ENCODE results near the gene LRRTM1. TPM values are rescaled to one million over a fixed set of nuclear protein-coding genes. Genes with fewer than 3 reads are reported as not detected.

The LRRTM1 gene
- total and polyA plus RNA-seq, 4 donors, result 0.08 to 0.77 TPM; not detected in 2

GRCh38 chr2:80302314-80303005, 2.1 kb downstream of the LRRTM1 start:
- 5 to 11% methylated on average over 50 of the region's 50 CpGs for WGBS, 2 donors
- TF ChIP-seq CTCF (IDR thresholded peaks at IDR 0.05; ENCODE audit: control extremely low read depth, extremely low read depth), result no peak
- no peak overlapping the region for H3K4me3 ChIP-seq
- peaks cover 0 to 31% (median 8%) of the 10 kb centered on the region in 5 donors for H3K4me1 ChIP-seq (ENCODE audit: control insufficient read depth in 5 of 5, insufficient read depth in 5 of 5, low read length in 5 of 5)
- H3K9ac ChIP-seq (ENCODE audit: insufficient read depth in 1 of 2, low read length in 2 of 2), result no peak overlapping the region
- peaks cover 0 to 11% (median 0%) of the 10 kb centered on the region in 4 donors for H3K9me3 ChIP-seq (ENCODE audit: control insufficient read depth in 4 of 4, insufficient read depth in 3 of 4, low read length in 3 of 4)
- H3K36me3 ChIP-seq (ENCODE audit: control insufficient read depth in 4 of 4, insufficient read depth in 4 of 4, low read length in 4 of 4), result no peaks in the 10 kb centered on the region
- no peak overlapping the region for H3K27ac ChIP-seq (ENCODE audit: low read depth in 1 of 2, low read length in 1 of 2)
- DNase-seq, result peak in 1 of 3 donors; percentile 18
- peaks cover 7 to 50% (median 31%) of the 10 kb centered on the region in 3 donors for H3K27me3 ChIP-seq (ENCODE audit: control insufficient read depth in 3 of 3, insufficient read depth in 3 of 3, low read length in 2 of 3)
- ATAC-seq (ENCODE audit: insufficient read depth, low FRiP score), result no peak

- 30 to 45% methylated on average over 12 of the region's 12 CpGs for WGBS, 2 donors
- no peak overlapping the region for H3K4me3 ChIP-seq
Observed at GRCh38 chr2:80302001-80302313, 2.6 kb downstream of the LRRTM1 start.

DNA sequence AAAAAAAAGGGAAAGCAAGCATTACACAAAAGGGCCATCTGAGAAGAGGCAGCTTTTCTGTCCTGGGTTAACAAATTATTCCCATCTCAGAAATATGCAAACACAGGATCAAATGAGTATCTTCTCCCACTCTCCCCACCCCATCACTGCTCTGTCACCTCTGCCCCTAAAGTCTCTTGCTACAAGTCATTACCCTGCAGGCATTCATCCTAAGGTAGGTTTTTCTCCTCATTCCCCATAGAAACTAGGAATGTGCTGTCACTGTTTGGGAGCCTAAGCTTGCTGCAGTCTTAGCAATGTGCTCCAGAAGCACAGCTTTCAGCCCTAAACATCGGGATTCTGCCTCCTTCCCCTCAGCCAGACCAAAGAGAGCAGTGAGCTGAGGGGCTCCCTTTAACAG, 3.6 kb downstream of the LRRTM1 start:
- Histone ChIP-seq H3K9ac (ENCODE audit: insufficient read depth in 1 of 2, low read length in 2 of 2) (no peak overlapping the region), H3K36me3 (ENCODE audit: control insufficient read depth in 4 of 4, insufficient read depth in 4 of 4, low read length in 4 of 4) (no peaks in the 10 kb centered on the region), H3K27ac (ENCODE audit: low read depth in 1 of 2, low read length in 1 of 2) (no peak overlapping the region), H3K4me1 (ENCODE audit: control insufficient read depth in 5 of 5, insufficient read depth in 5 of 5, low read length in 5 of 5) (peaks cover 0 to 31% (median 8%) of the 10 kb centered on the region in 5 donors), H3K4me3 (no peak overlapping the region), H3K9me3 (ENCODE audit: control insufficient read depth in 4 of 4, insufficient read depth in 3 of 4, low read length in 3 of 4) (peaks cover 0 to 11% (median 0%) of the 10 kb centered on the region in 4 donors), H3K27me3 (ENCODE audit: control insufficient read depth in 3 of 3, insufficient read depth in 3 of 3, low read length in 2 of 3) (peaks cover 7 to 44% (median 31%) of the 10 kb centered on the region in 3 donors)
- 24 to 46% methylated on average over 1 of the region's 1 CpG for WGBS, 2 donors
- DNase-seq (no peak), ATAC-seq (ENCODE audit: insufficient read depth, low FRiP score) (no peak)
- TF ChIP-seq CTCF (IDR thresholded peaks at IDR 0.05; ENCODE audit: control extremely low read depth, extremely low read depth), result no peak

More at GRCh38 chr2:80302001-80302313, 2.6 kb downstream of the LRRTM1 start:
- TF ChIP-seq CTCF (IDR thresholded peaks at IDR 0.05; ENCODE audit: control extremely low read depth, extremely low read depth), result no peak
- Histone ChIP-seq H3K36me3 (ENCODE audit: control insufficient read depth in 4 of 4, insufficient read depth in 4 of 4, low read length in 4 of 4) (no peaks in the 10 kb centered on the region), H3K4me1 (ENCODE audit: control insufficient read depth in 5 of 5, insufficient read depth in 5 of 5, low read length in 5 of 5) (peaks cover 0 to 31% (median 8%) of the 10 kb centered on the region in 5 donors), H3K27me3 (ENCODE audit: control insufficient read depth in 3 of 3, insufficient read depth in 3 of 3, low read length in 2 of 3) (peaks cover 7 to 50% (median 31%) of the 10 kb centered on the region in 3 donors), H3K9ac (ENCODE audit: insufficient read depth in 1 of 2, low read length in 2 of 2) (no peak overlapping the region), H3K27ac (ENCODE audit: low read depth in 1 of 2, low read length in 1 of 2) (no peak overlapping the region), H3K9me3 (ENCODE audit: control insufficient read depth in 4 of 4, insufficient read depth in 3 of 4, low read length in 3 of 4) (peaks cover 0 to 11% (median 0%) of the 10 kb centered on the region in 4 donors)
- ATAC-seq (ENCODE audit: insufficient read depth, low FRiP score) (no peak), DNase-seq (no peak)
